Bladder microvascular endothelial cell (primary cell): Measurements from ENCODE around the gene ZNF2. TPM values are rescaled to one million over a fixed set of nuclear protein-coding genes. Genes with fewer than 3 reads are reported as not detected.

Source experiments
- total RNA-seq: library from RNA; depleted of rRNA; stranded (reverse); fragments of >200 nt; gene quantifications from 2 replicates; pipeline ENCODE4 v1.2.3, GENCODE V29; 2014

ZNF2 gene
- total RNA-seq = 6.0 and 9.5 TPM in 2 replicates

GRCh38 chr2:95165371-95166064 is at the start of gene ZNF2:
Gene ZNF2 (plus strand): TSS chr2:95165809. CDS start chr2:95176227, 10,418 bp downstream.

GRCh38 chr2:95121407-95122196 is 44.0 kb upstream of the ZNF2 start, which contains the start of gene MRPS5:
Gene MRPS5 (minus strand): TSS chr2:95121808. CDS start chr2:95121791, 17 bp downstream.

GRCh38 chr2:95159690-95160449 is 5.7 kb upstream of the ZNF2 start, which contains the start of gene ZNF514:
Gene ZNF514 (minus strand): TSS chr2:95159848. CDS start chr2:95153253, 6,595 bp downstream.

GRCh38 chr2:95207111-95207961 is 41.7 kb downstream of the ZNF2 start, which contains the start of gene ZNF892:
Gene ZNF892 (plus strand): TSS chr2:95207521. CDS start chr2:95207816, 295 bp downstream.

Other genes starting within 250 kb of the ZNF2 start
- gene MAL, start 140.1 kb upstream of the ZNF2 start, total RNA-seq = not detected in 2 replicates
- 48.9 and 63.8 TPM in 2 replicates for gene MRPS5, start 44.0 kb upstream of the ZNF2 start, total RNA-seq
- gene ZNF514, start 6.0 kb upstream of the ZNF2 start, total RNA-seq = 6.3 and 11.2 TPM in 2 replicates
- 3.6 and 7.7 TPM in 2 replicates for gene ZNF892, start 41.7 kb downstream of the ZNF2 start, total RNA-seq
- gene PROM2, start 108.6 kb downstream of the ZNF2 start, total RNA-seq = 0.44 TPM in 1 of 2 replicates, not detected in the other
- under 0.01 and 0.06 TPM in 2 replicates for gene KCNIP3, start 131.5 kb downstream of the ZNF2 start, total RNA-seq
- gene FAHD2A, start 236.9 kb downstream of the ZNF2 start, total RNA-seq = 22.5 and 29.6 TPM in 2 replicates